DND-41 (cell line): Measurements from ENCODE around the gene CMC4.

Experiments used
- EZH2 ChIP-seq: IDR thresholded peaks from 3 replicates; pipeline ENCODE4 v1.6.1; 2012; ENCODE audit warnings: borderline replicate concordance, low read depth, mild to moderate bottlenecking, moderate library complexity, low read length, inconsistent platforms; ENCODE audit not compliant: severe bottlenecking
- TF ChIP-seq, protein P1 (sequence below): IDR thresholded peaks from 2 replicates; pipeline ENCODE4 v1.5.1; 2012; ENCODE audit warnings: borderline replicate concordance, low read length, moderate library complexity, mild to moderate bottlenecking; ENCODE audit not compliant: poor library complexity, severe bottlenecking; ENCODE audit errors: extremely low read depth

DNA sequence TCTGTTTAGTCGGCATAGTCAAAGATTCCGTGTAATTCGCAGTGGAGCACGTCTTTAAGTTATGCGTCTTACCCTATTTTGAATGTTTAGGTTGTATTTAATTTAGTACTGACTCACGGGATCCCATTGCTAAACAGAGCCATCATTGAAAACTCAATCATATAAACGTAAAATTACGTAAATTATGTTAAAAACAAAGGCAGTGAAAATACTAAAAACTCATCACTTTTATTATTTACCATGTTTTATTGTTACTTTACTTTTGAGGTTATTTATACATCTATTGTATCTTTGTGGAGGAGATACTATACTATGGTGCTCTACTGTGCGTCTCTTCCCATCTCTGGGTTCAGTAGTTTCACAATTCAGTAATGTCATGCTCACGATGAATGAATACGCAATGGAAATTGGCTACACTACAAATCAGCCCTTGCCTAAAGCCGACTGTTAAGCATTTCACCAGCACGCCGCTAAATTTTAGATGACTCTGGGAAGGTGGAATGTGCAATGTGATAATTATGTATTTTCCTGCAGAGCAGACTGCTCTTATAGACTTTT is 43.3 kb downstream of the CMC4 start:
- no peak for TF ChIP-seq EZH2
- TF ChIP-seq, protein P1, sequence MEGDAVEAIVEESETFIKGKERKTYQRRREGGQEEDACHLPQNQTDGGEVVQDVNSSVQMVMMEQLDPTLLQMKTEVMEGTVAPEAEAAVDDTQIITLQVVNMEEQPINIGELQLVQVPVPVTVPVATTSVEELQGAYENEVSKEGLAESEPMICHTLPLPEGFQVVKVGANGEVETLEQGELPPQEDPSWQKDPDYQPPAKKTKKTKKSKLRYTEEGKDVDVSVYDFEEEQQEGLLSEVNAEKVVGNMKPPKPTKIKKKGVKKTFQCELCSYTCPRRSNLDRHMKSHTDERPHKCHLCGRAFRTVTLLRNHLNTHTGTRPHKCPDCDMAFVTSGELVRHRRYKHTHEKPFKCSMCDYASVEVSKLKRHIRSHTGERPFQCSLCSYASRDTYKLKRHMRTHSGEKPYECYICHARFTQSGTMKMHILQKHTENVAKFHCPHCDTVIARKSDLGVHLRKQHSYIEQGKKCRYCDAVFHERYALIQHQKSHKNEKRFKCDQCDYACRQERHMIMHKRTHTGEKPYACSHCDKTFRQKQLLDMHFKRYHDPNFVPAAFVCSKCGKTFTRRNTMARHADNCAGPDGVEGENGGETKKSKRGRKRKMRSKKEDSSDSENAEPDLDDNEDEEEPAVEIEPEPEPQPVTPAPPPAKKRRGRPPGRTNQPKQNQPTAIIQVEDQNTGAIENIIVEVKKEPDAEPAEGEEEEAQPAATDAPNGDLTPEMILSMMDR = no peak
